ENCODE data around the gene NAA16. TPM values are rescaled to one million over a fixed set of nuclear protein-coding genes. Genes with fewer than 3 reads are reported as not detected.

Gene NAA16
- total and polyA plus RNA-seq, 9 of the 15 experiments (the other 6 are each of a cell fraction or from before 2014, with no cell fraction given) = 3.7 to 18.2 (median 12.0) TPM

DNA sequence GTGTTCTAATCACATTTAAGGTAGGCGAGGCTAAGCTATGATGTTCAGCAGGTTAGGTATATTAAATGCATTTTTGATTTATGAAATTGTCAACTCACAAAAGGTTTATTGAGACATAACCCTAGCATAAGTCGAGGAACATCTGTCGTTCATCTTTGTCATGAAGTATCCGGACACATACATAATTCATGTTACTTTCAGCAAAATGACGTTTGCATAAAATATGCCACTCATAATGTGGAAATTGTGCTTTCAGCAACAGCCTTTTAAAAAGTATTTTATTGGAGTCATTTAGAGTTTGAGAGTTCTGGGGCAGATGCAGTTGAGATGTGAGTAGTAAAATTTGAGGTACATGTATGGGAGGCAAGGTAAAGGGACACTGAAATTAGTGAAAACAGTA, 66.4 kb downstream of the NAA16 start:
- Histone ChIP-seq H3K4me2 (ENCODE audit: insufficient read depth, low read length) (no peak overlapping the region), H3K36me3 (ENCODE audit: control insufficient read depth, insufficient read depth, low read length) (peaks cover 33% of the 10 kb centered on the region; the same call in 2 of the 3 replicates), H3K9me1 (ENCODE audit: control insufficient read depth, insufficient read depth, low read length) (no peaks in the 10 kb centered on the region), H3K27ac (ENCODE audit: extremely low read depth, low read depth, low read length) (no peak overlapping the region), H3K9ac (ENCODE audit: insufficient read depth in 1 of 2, low read depth in 2 of 2, low read length in 2 of 2) (no peak overlapping the region), H3K4me1 (replicated peaks in 1 of 2; ENCODE audit: control insufficient read depth in 2 of 2, insufficient read depth in 2 of 2, low read length in 2 of 2) (no peaks in the 10 kb centered on the region), H4K20me1 (replicated peaks; ENCODE audit: control insufficient read depth, insufficient read depth, low read length) (no peaks in the 10 kb centered on the region), H3K4me3 (no peak overlapping the region), H2AFZ (ENCODE audit: low read depth, low read length) (no peak overlapping the region), H3K27me3 (ENCODE audit: control insufficient read depth in 2 of 2, insufficient read depth in 2 of 2, low read length in 2 of 2) (0 out of 5 replicates have a peak, but pooled peaks cover 0 to 1% of the 10 kb centered on the region in 2 experiments), H3K9me3 (replicated peaks; ENCODE audit: control insufficient read depth, insufficient read depth, low read depth, low read length) (no peaks in the 10 kb centered on the region), H3K79me2 (ENCODE audit: control insufficient read depth, insufficient read depth, low read length) (no peaks in the 10 kb centered on the region)
- TF ChIP-seq, protein P1, sequence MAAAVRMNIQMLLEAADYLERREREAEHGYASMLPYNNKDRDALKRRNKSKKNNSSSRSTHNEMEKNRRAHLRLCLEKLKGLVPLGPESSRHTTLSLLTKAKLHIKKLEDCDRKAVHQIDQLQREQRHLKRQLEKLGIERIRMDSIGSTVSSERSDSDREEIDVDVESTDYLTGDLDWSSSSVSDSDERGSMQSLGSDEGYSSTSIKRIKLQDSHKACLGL (CRISPR knock-in tag; IDR thresholded peaks at IDR 0.05; ENCODE audit: borderline replicate concordance, poor library complexity, severe bottlenecking) = no peak
- TF ChIP-seq CBFA2T2 (conservative IDR thresholded peaks at IDR 0.05) = no peak
- no peak for ATAC-seq
- in situ Hi-C loops (cut with MboI) (no loop called here), intact Hi-C loops (cut with micrococcal nuclease) (no loop called here)
- POLR2A ChIA-PET = interaction anchor here (0.9 kb wide), 1 partner anchor 143 kb away, joined by 3 read pairs; no protein-coding TSS in a partner anchor
- no peak for FAIRE-seq
- CTCF ChIA-PET (ENCODE audit: low intra/inter-chr PET ratio) = no interaction called here
- WGBS (ENCODE audit: insufficient coverage, low coverage, missing lambda C conversion rate) = 85% methylated on average over 5 of the region's 5 CpGs
- DNase-seq (ENCODE audit: extremely low read depth in 1 of 4, low spot score in 3 of 4) = no peak
- BruUV-seq (replicated peaks) = no TSS peak

DNA sequence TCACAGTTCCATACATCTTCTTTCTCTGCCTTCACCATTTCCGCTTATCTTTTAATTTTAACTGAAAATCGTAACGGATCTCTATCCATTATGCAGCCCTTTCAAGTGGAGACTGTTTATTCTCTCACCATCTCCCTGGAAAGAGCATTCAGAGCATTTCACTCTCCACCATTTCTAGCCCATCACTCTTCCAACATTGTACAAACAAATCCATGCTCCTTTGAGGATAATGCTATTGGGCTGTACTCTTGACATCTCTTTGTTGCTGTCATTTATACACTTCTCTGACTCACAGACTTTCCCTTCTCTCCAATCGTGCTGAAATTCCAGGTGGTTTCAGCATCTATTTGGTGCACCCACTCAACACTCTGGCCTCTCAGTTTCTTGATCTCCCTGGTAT, 71.4 kb downstream of the NAA16 start:
- no peak overlapping the region for H3K27ac ChIP-seq (ENCODE audit: extremely low read depth, low read depth, low read length)
- ChIA-PET CTCF (ENCODE audit: low intra/inter-chr PET ratio) (no interaction called here), POLR2A (no interaction called here)
- no peak for DNase-seq (ENCODE audit: extremely low read depth in 1 of 4, low spot score in 3 of 4)
- H3K36me3 ChIP-seq (ENCODE audit: control insufficient read depth, insufficient read depth, low read length) = no peaks in the 10 kb centered on the region
- no peak overlapping the region for H3K4me2 ChIP-seq (ENCODE audit: insufficient read depth, low read length)
- H3K79me2 ChIP-seq (ENCODE audit: control insufficient read depth, insufficient read depth, low read length) = no peaks in the 10 kb centered on the region
- H3K27me3 ChIP-seq (ENCODE audit: control insufficient read depth in 2 of 2, insufficient read depth in 2 of 2, low read length in 2 of 2) = peaks cover 0 to 3% of the 10 kb centered on the region in 2 experiments; a peak in 1 of 5 replicates
- no peak overlapping the region for H3K9ac ChIP-seq (ENCODE audit: insufficient read depth in 1 of 2, low read depth in 2 of 2, low read length in 2 of 2)
- H2AFZ ChIP-seq (ENCODE audit: low read depth, low read length) = no peak overlapping the region
- no peaks in the 10 kb centered on the region for H3K9me3 ChIP-seq (replicated peaks; ENCODE audit: control insufficient read depth, insufficient read depth, low read depth, low read length)
- in situ Hi-C loops (cut with MboI) (no loop called here), intact Hi-C loops (cut with micrococcal nuclease) (no loop called here)
- no peaks in the 10 kb centered on the region for H3K4me1 ChIP-seq (replicated peaks in 1 of 2; ENCODE audit: control insufficient read depth in 2 of 2, insufficient read depth in 2 of 2, low read length in 2 of 2)
- 4% methylated on average over 4 of the region's 4 CpGs for WGBS (ENCODE audit: insufficient coverage, low coverage, missing lambda C conversion rate)
- ATAC-seq = no peak
- BruUV-seq (replicated peaks) = no TSS peak
- no peaks in the 10 kb centered on the region; the same call in 1 of the 2 replicates for H4K20me1 ChIP-seq (replicated peaks; ENCODE audit: control insufficient read depth, insufficient read depth, low read length)
- no peak for FAIRE-seq
- H3K9me1 ChIP-seq (ENCODE audit: control insufficient read depth, insufficient read depth, low read length) = no peaks in the 10 kb centered on the region
- no peak overlapping the region for H3K4me3 ChIP-seq
- TF ChIP-seq CSDE1 (IDR thresholded peaks at IDR 0.05) = no peak
- TF ChIP-seq E2F3 (CRISPR knock-in tag; IDR thresholded peaks at IDR 0.05) = no peak
- TF ChIP-seq BACH1 (tag; IDR thresholded peaks at IDR 0.05) = no peak
- no peak for TF ChIP-seq MEIS2 (IDR thresholded peaks at IDR 0.05; ENCODE audit: partially characterized antibody)
- TF ChIP-seq MYNN (IDR thresholded peaks at IDR 0.05) = no peak
- no peak for TF ChIP-seq MYNN (CRISPR knock-in tag; IDR thresholded peaks at IDR 0.05)
- no peak for TF ChIP-seq CHD1 (IDR thresholded peaks at IDR 0.05; ENCODE audit: low read length)
- no peak for TF ChIP-seq L3MBTL2 (IDR thresholded peaks at IDR 0.05)
- TF ChIP-seq POLR2AphosphoS2 (IDR thresholded peaks at IDR 0.05; ENCODE audit: low read length) = no peak
- TF ChIP-seq ZNF561 (CRISPR knock-in tag; conservative IDR thresholded peaks at IDR 0.05) = no peak
- TF ChIP-seq PPARD (CRISPR knock-in tag; IDR thresholded peaks at IDR 0.05) = no peak
- TF ChIP-seq ZNF696 (CRISPR knock-in tag; conservative IDR thresholded peaks at IDR 0.05) = no peak
- TF ChIP-seq NONO (IDR thresholded peaks at IDR 0.05; ENCODE audit: low read depth in 2 of 2, low read length in 1 of 2) = no peak
- no peak for TF ChIP-seq SMAD2 (IDR thresholded peaks at IDR 0.05; ENCODE audit: low read depth, low read length)
